Activated naive CD4-positive, alpha-beta T cell treated with anti-CD3 and anti-CD28 coated beads, Interleukin-2, amount 10 ng/mL, durations not matched to agents 7 days and 5 days (primary cell): ENCODE results near the gene PPHLN1.
"Not testable (repeated sequence)": the region's sequence is repeated elsewhere in the genome, so short reads cannot be mapped to it uniquely, and the experiment has no call there.

Experiments used
- CTCF ChIA-PET: fragments of 350-600 bp; sonication (Branson Sonifier 250); formaldehyde crosslinking; loops from one replicate; lab custom pipeline; 2021; ENCODE audit warnings: antibody characterized with exemption; lab: Charles Lee
- DNase-seq: peaks from one replicate; pipeline ENCODE4 v3.0.0-alpha.2; 2020
- H3K27ac Mint-ChIP-seq: one replicate; pipeline ENCODE4 v1.8.0; 2021; ENCODE audit warnings: mild to moderate bottlenecking, moderate library complexity, mixed read lengths
- H3K27me3 Mint-ChIP-seq: one replicate; pipeline ENCODE4 v1.8.0; 2021; ENCODE audit warnings: mild to moderate bottlenecking, mixed read lengths
- H3K36me3 Mint-ChIP-seq: one replicate; pipeline ENCODE4 v1.8.0; 2021; ENCODE audit warnings: mixed read lengths
- H3K4me1 Mint-ChIP-seq: one replicate; pipeline ENCODE4 v1.8.0; 2021; ENCODE audit warnings: mixed read lengths
- H3K4me3 Mint-ChIP-seq: one replicate; pipeline ENCODE4 v1.8.0; 2021; ENCODE audit warnings: mild to moderate bottlenecking, moderate library complexity, mixed read lengths
- H3K9me3 Mint-ChIP-seq: one replicate; pipeline ENCODE4 v1.8.0; 2021; ENCODE audit warnings: mixed read lengths

PPHLN1 gene

DNA sequence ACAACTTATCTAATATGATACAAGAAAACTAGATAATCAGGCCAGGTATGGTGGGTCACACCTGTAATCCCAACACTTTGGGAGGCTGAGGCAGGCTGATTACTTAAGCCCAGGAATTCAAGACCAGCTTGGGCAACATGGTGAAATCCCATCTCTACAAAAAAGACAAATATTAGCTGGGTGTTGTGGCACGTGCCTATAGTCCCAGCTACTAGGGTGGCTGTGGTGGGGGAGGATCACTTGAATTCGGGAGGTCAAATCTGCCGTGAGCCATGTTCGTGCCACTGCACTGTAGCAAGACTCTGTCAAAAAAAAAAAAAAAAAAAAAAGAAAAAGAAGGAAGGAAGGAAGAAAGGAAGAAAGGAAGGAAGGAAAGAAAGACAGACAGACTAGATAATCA, 27.1 kb upstream of the PPHLN1 start:
- Mint-ChIP-seq H3K27me3 (no peaks in the 10 kb centered on the region), H3K9me3 (no peaks in the 10 kb centered on the region), H3K4me3 (no peak overlapping the region), H3K36me3 (no peaks in the 10 kb centered on the region), H3K4me1 (peaks cover 4% of the 10 kb centered on the region), H3K27ac (no peak overlapping the region)
- CTCF ChIA-PET: no interaction called here
- DNase-seq: no peak

GRCh38 chr12:42299392-42300308, 26.3 kb upstream of the PPHLN1 start:
- Mint-ChIP-seq H3K27ac (no peak overlapping the region), H3K27me3 (no peaks in the 10 kb centered on the region), H3K36me3 (no peaks in the 10 kb centered on the region), H3K4me3 (no peak overlapping the region), H3K9me3 (no peaks in the 10 kb centered on the region), H3K4me1 (peaks cover 4% of the 10 kb centered on the region)
- CTCF ChIA-PET: interaction anchor here (0.7 kb wide), 1 partner anchor 213 kb away, joined by 3 read pairs; no protein-coding TSS in a partner anchor
- peak; percentile 33 for DNase-seq

- DNase-seq: no peak
- H3K27me3 Mint-ChIP-seq: no peaks in the 10 kb centered on the region
- H3K27ac Mint-ChIP-seq: no peak overlapping the region
- H3K36me3 Mint-ChIP-seq: no peaks in the 10 kb centered on the region
- CTCF ChIA-PET: no interaction called here
- no peaks in the 10 kb centered on the region for H3K9me3 Mint-ChIP-seq
- H3K4me3 Mint-ChIP-seq: no peak overlapping the region
- no peaks in the 10 kb centered on the region for H3K4me1 Mint-ChIP-seq
Measured at GRCh38 chr12:42306297-42306696, 19.7 kb upstream of the PPHLN1 start.

- CTCF ChIA-PET: interaction anchor here (1.0 kb wide), 1 partner anchor 14 kb away, joined by 3 read pairs; no protein-coding TSS in a partner anchor
- no peaks in the 10 kb centered on the region for H3K9me3 Mint-ChIP-seq
- no peaks in the 10 kb centered on the region for H3K27me3 Mint-ChIP-seq
- no peak overlapping the region for H3K27ac Mint-ChIP-seq
- H3K4me1 Mint-ChIP-seq: no peaks in the 10 kb centered on the region
- H3K36me3 Mint-ChIP-seq: peaks cover 5% of the 10 kb centered on the region
- H3K4me3 Mint-ChIP-seq: no peak overlapping the region
- DNase-seq: no peak
Measured at GRCh38 chr12:42308390-42308789, 17.6 kb upstream of the PPHLN1 start.

DNA sequence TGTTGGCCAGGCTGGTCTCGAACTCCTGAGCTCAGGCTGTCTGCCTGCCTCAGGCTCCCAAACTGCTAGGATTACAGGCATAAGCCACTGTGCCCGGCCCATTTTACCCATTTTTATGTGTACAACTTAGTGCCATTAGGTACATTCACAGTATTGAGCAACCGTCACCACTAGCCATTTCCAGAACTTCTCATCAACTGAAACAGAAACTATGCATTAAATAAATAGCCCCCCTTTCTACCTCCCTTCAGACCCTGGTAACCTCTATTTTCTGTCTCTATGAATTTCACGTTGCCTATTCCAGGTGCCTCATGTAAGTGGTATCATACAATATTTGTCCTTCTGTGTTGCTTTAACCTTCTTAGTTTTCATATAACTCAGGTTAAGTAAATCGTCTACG, 16.0 kb upstream of the PPHLN1 start:
- Mint-ChIP-seq H3K27ac (no peak overlapping the region), H3K36me3 (peaks cover 8% of the 10 kb centered on the region), H3K4me1 (no peaks in the 10 kb centered on the region), H3K9me3 (no peaks in the 10 kb centered on the region), H3K27me3 (no peaks in the 10 kb centered on the region), H3K4me3 (no peak overlapping the region)
- CTCF ChIA-PET: no interaction called here
- no peak for DNase-seq

- Mint-ChIP-seq H3K4me1 (no peaks in the 10 kb centered on the region), H3K27ac (no peak overlapping the region), H3K9me3 (no peaks in the 10 kb centered on the region), H3K36me3 (peaks cover 14% of the 10 kb centered on the region), H3K4me3 (no peak overlapping the region), H3K27me3 (no peaks in the 10 kb centered on the region)
- no peak for DNase-seq
- CTCF ChIA-PET: interaction anchor here (1.2 kb wide), 1 partner anchor 57 kb away, joined by 3 read pairs; no protein-coding TSS in a partner anchor
Measured at GRCh38 chr12:42315108-42315507, 10.9 kb upstream of the PPHLN1 start.

- Mint-ChIP-seq H3K4me1 (peaks cover 15% of the 10 kb centered on the region), H3K36me3 (peaks cover 12% of the 10 kb centered on the region), H3K27ac (no peak overlapping the region), H3K9me3 (no peaks in the 10 kb centered on the region), H3K27me3 (no peaks in the 10 kb centered on the region), H3K4me3 (no peak overlapping the region)
- no peak for DNase-seq
- CTCF ChIA-PET: no interaction called here
Measured at GRCh38 chr12:42320796-42321195, 5.2 kb upstream of the PPHLN1 start.

DNA sequence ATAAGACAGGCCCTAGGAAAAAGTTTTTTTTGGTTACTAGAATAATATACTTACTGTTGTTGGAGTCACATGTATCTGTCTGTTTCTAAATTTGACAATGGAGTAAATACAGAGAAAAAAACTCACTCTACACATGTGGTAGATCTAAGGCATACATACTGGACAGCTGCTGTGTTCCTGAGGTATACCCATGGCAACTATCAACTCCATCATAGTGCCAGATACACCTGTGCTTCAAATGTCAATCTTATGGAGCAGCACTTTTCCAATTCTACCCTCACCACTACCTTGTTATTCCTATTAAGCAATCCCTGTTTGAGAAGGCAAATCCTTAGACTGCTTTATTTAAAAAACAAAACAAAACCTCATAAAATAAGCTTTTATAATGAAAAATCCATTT, 3.4 kb upstream of the PPHLN1 start:
- CTCF ChIA-PET: interaction anchor here (0.9 kb wide), 1 partner anchor 14 kb away, joined by 3 read pairs; no protein-coding TSS in a partner anchor
- DNase-seq: no peak
- Mint-ChIP-seq H3K36me3 (peaks cover 13% of the 10 kb centered on the region), H3K27me3 (no peaks in the 10 kb centered on the region), H3K27ac (no peak overlapping the region), H3K4me1 (peaks cover 27% of the 10 kb centered on the region), H3K9me3 (no peaks in the 10 kb centered on the region), H3K4me3 (no peak overlapping the region)

GRCh38 chr12:42323856-42324255, 2.1 kb upstream of the PPHLN1 start:
- Mint-ChIP-seq H3K36me3 (peaks cover 16% of the 10 kb centered on the region), H3K9me3 (no peaks in the 10 kb centered on the region), H3K27ac (no peak overlapping the region), H3K4me3 (no peak overlapping the region), H3K4me1 (peaks cover 38% of the 10 kb centered on the region), H3K27me3 (no peaks in the 10 kb centered on the region)
- CTCF ChIA-PET: interaction anchor here (1.3 kb wide), 1 partner anchor 48 kb away, joined by 3 read pairs; no protein-coding TSS in a partner anchor
- DNase-seq: no peak

DNA sequence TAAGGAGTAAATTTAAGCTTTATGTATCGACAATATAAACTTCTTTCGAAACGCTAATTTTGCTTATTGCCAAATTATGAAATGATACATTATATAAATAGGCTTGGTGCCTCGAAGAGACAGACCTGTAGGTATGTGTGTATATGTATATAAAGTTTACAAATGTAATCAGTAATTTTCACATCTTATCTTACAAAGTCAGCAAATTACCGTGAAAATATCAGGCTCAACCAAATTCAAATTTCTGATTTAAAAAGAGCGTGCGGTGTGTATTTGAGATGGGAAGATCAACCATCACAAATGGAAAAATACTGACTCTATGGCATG, 678 bp upstream of the PPHLN1 start:
- H3K27me3 Mint-ChIP-seq: no peaks in the 10 kb centered on the region
- H3K9me3 Mint-ChIP-seq: no peaks in the 10 kb centered on the region
- H3K4me1 Mint-ChIP-seq: peaks cover 44% of the 10 kb centered on the region
- DNase-seq: no peak
- H3K4me3 Mint-ChIP-seq: peak overlapping the region; percentile 95
- CTCF ChIA-PET: no interaction called here
- peak overlapping the region; percentile 93 for H3K27ac Mint-ChIP-seq
- H3K36me3 Mint-ChIP-seq: peaks cover 20% of the 10 kb centered on the region

DNA sequence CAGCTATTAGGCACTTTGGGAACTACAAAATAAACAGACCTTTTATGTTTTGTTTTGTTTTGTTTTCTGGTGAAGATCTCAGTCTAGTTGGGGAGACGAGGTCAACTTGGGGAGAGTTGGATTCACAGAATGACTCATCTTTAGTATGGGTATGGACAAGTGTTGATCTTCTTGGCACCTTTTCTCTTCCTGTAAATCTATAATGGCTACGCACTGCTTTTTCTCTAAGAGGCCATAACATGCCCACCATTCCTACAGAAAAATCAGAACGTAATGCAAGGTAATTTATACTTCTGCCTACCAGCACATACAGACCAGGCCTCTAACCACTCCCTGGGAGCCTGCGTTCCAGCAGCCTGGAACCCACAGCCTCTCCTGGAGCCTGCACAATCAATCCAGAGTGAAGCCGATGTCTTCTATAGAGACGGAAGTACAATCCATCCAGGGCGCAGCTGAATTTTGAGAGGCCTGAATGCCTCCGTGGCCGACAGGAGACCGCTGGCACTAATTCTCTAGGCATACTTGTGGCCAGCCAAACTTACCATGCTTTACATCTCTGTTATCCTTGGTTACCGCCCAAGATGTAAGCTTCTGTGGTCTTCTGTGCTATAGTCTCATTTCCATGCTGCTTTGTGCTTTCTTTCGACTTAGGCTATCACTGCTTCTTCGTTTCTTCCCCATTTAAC, 717 bp downstream of the PPHLN1 start:
- peak; percentile 28 for DNase-seq
- peak overlapping the region; percentile 95 for H3K4me3 Mint-ChIP-seq
- peaks cover 52% of the 10 kb centered on the region for H3K4me1 Mint-ChIP-seq
- H3K27me3 Mint-ChIP-seq: no peaks in the 10 kb centered on the region
- H3K36me3 Mint-ChIP-seq: peaks cover 15% of the 10 kb centered on the region
- H3K27ac Mint-ChIP-seq: peak overlapping the region; percentile 93
- CTCF ChIA-PET: interaction anchor here (0.9 kb wide), 1 partner anchor 45 kb away, joined by 4 read pairs; no protein-coding TSS in a partner anchor
- H3K9me3 Mint-ChIP-seq: no peaks in the 10 kb centered on the region

GRCh38 chr12:42327227-42327590, 1.2 kb downstream of the PPHLN1 start:
- CTCF ChIA-PET: no interaction called here
- H3K4me1 Mint-ChIP-seq: peaks cover 56% of the 10 kb centered on the region
- peak overlapping the region; percentile 95 for H3K4me3 Mint-ChIP-seq
- H3K27ac Mint-ChIP-seq: peak overlapping the region; percentile 93
- H3K9me3 Mint-ChIP-seq: no peaks in the 10 kb centered on the region
- peaks cover 15% of the 10 kb centered on the region for H3K36me3 Mint-ChIP-seq
- H3K27me3 Mint-ChIP-seq: no peaks in the 10 kb centered on the region
- DNase-seq: no peak

DNA sequence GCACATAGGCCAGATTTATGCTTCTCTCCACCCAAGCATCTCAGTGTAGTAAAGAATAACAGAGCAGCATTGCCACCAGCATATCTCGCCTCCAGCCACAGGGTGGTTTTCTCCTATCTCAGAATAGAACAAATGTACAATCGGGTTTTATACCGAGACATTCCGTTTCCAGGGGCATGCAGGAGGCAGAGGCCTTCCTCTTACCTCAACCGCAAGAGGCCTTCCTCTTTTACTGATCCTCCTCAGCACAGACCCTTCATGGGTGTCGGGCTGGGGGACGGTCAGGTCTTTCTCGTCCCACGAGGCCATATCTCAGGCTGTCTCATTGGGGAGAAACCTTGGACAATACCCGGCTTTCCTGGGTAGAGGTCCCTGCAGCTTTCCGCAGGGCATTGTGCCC, 4.1 kb downstream of the PPHLN1 start:
- CTCF ChIA-PET: interaction anchor here (1.5 kb wide), 1 partner anchor 42 kb away, joined by 3 read pairs; no protein-coding TSS in a partner anchor
- not testable (repeated sequence) for DNase-seq, H3K4me3 Mint-ChIP-seq

More for the DNA sequence above, 4.1 kb downstream of the PPHLN1 start:
- H3K36me3 Mint-ChIP-seq: peaks cover 13% of the 10 kb centered on the region
- H3K27me3 Mint-ChIP-seq, H3K9me3 Mint-ChIP-seq: not testable (repeated sequence)
- H3K4me1 Mint-ChIP-seq: peaks cover 61% of the 10 kb centered on the region
- H3K27ac Mint-ChIP-seq: peak overlapping the region; percentile 13
